Neuron (in vitro differentiated cells): Measurements from ENCODE around the gene MPV17.
"Not testable (repeated sequence)": the region's sequence is repeated elsewhere in the genome, so short reads cannot be mapped to it uniquely, and the experiment has no call there.

ENCODE experiments used
- H2AFZ ChIP-seq: one replicate; pipeline ENCODE4 v1.6.1; 2013; ENCODE audit warnings: low read depth, mild to moderate bottlenecking, inconsistent platforms, low read length, moderate library complexity
- H3K27me3 ChIP-seq: one replicate; pipeline ENCODE4 v1.6.1; 2013; ENCODE audit warnings: low read length; ENCODE audit not compliant: insufficient read depth
- H3K36me3 ChIP-seq: one replicate; pipeline ENCODE4 v1.6.1; 2013; ENCODE audit warnings: low read length; ENCODE audit not compliant: insufficient read depth
- H3K4me1 ChIP-seq: one replicate; pipeline ENCODE4 v1.6.1; 2013; ENCODE audit warnings: low read length; ENCODE audit not compliant: insufficient read depth
- H3K4me3 ChIP-seq: 2 replicates; pipeline ENCODE4 v1.5.1; 2013; ENCODE audit warnings: mild to moderate bottlenecking, low read length, moderate library complexity
- H3K9me3 ChIP-seq: one replicate; pipeline ENCODE4 v1.6.1; 2013; ENCODE audit warnings: low read length

The MPV17 gene

DNA sequence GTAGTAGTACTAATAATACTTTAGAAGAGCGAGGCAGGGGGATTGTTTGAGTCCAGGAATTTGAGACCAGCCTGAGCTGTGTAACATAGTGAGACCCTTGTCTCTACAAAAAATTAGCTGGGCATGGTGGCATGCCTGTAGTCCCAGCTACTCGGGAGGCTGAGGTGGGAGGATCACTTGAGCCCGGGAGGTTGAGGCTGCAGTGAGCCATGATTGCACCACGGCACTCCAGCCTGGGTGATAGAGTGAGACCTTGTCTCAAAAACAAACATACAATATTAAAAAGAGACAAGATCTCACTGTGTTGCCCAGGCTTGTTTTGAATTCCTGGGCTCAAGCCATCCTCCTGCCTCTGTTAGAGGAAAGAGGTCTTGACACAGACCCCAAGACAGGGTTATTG is 22.3 kb downstream of the MPV17 start:
- H3K4me1 ChIP-seq, H3K9me3 ChIP-seq: not testable (repeated sequence)

DNA sequence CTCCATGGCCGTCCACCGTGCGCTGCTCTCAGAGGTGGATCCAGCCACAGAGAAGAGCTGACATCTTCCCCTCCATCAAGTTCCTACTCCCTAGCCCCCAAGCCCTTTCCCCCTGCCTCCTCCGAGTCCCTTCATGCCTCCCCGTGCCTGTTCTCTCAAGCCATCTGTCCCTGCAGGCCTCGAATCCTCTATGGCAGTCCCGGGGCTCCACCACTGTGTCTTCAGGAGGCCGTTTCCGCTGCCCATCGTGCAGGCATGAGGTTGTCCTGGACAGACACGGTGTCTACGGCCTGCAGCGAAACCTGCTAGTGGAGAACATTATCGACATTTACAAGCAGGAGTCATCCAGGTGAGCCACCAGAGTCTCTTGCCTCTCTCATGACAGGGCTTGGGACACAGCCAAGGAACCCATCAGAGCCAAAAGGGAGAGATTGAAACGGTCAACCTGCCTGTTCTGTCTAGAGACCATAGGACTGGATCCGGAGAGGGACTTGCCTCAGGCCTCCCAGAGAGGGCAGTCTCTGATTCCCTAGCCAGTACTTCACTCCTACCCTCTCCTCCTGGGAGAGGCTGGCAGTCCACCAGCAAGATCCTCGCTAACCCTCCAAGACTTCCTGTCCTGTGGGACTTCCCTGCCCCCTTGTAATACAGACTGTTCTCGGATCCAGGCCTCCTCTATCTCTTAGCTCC is 24.4 kb downstream of the MPV17 start:
- Histone ChIP-seq H3K9me3 (no peaks in the 10 kb centered on the region), H2AFZ (no peak overlapping the region), H3K4me1 (no peaks in the 10 kb centered on the region), H3K27me3 (peaks cover 15% of the 10 kb centered on the region), H3K36me3 (no peaks in the 10 kb centered on the region), H3K4me3 (no peak overlapping the region)

More for the DNA sequence above, 22.3 kb downstream of the MPV17 start:
- not testable (repeated sequence) for H3K36me3 ChIP-seq, H2AFZ ChIP-seq, H3K4me3 ChIP-seq
- peaks cover 15% of the 10 kb centered on the region for H3K27me3 ChIP-seq

DNA sequence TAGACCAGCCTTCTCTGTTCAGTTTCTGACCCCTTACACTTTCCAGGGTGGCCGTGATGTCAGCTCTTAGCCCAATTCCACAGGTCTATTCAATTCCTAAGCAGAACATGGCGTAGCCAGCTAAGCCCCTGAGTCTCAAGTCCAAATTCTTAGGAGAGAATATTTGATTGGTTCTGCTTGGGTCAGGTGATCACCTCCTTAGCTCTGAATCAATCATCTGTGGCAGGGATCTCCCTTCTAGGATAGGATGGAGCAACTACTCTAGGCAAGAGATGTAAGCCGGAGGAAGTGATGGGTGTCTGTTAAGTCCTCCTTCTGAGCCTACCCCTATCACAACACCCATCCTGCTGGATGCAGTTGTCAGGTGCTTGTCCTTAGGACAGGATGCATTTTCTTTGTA is 25.7 kb downstream of the MPV17 start:
- Histone ChIP-seq H3K4me1 (peaks cover 7% of the 10 kb centered on the region), H3K4me3 (no peak overlapping the region), H2AFZ (no peak overlapping the region), H3K36me3 (no peaks in the 10 kb centered on the region), H3K27me3 (peaks cover 15% of the 10 kb centered on the region), H3K9me3 (no peaks in the 10 kb centered on the region)

DNA sequence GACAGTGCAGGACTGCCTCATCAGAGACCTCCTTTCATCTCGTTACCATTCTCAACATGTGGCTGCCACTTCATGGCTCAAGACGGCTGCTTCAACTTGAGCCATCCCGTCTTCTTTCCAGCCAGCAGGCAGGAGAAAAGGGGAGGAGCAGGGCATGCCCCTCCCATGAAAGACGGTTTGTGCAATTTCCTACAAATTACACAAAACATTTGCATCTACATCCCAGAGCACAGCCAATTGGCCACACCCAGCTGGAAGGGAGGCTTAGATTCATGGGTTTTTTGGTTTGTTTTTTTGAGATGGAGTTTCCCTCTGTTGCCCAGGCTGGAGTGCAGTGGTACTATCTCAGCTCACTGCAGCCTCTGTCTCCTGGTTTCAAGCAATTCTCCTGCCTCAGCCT is 26.4 kb downstream of the MPV17 start:
- H3K9me3 ChIP-seq, result no peaks in the 10 kb centered on the region
- H3K27me3 ChIP-seq, result peaks cover 23% of the 10 kb centered on the region
- H3K4me3 ChIP-seq, result no peak overlapping the region
- H3K4me1 ChIP-seq, result peaks cover 7% of the 10 kb centered on the region
- H3K36me3 ChIP-seq, result no peaks in the 10 kb centered on the region
- no peak overlapping the region for H2AFZ ChIP-seq

DNA sequence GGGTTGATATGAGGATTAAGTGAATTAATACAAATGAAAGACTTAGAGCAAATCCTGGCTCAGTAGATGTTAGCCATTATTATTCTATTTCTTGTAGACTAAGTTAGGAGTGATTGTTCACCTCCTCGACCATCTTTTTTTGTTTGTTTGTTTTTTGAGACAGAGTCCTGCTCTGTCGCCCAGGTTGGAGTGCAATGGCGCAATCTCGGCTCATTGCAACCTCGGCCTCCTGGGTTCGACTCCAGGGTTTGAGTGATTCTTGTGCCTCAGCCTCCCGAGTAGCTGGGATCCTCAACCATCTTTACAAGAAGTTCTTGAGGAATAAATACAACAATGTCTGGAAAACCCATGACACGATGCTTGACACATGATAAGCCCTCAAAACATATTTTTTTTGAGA is 28.0 kb downstream of the MPV17 start:
- peaks cover 34% of the 10 kb centered on the region for H3K27me3 ChIP-seq
- no peak overlapping the region for H2AFZ ChIP-seq
- H3K4me3 ChIP-seq, result no peak overlapping the region
- no peaks in the 10 kb centered on the region for H3K36me3 ChIP-seq
- no peaks in the 10 kb centered on the region for H3K9me3 ChIP-seq
- H3K4me1 ChIP-seq, result peaks cover 7% of the 10 kb centered on the region

DNA sequence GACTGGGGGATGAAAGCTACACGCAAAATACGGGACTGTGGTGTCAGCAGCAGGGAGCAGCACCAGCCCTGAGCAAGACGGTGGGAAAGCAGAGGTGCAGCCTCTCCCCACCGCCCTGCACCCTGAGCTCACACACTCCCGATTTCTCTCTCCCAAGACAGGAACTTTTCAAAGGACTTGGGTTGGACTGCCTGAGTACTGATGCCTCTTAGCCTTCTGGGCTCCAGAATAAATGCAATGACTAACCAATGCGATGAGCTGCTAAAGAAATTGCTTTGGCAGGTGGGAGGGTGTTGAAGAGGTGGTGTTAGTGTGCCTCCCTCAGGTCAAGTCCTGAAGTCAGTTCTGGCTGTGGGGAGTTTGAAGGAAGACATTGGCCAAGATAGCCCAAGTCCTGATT is 31.0 kb downstream of the MPV17 start:
- H3K9me3 ChIP-seq, result no peaks in the 10 kb centered on the region
- peaks cover 51% of the 10 kb centered on the region for H3K27me3 ChIP-seq
- H3K4me1 ChIP-seq, result peaks cover 7% of the 10 kb centered on the region
- no peak overlapping the region for H3K4me3 ChIP-seq
- H2AFZ ChIP-seq, result no peak overlapping the region
- no peaks in the 10 kb centered on the region for H3K36me3 ChIP-seq

DNA sequence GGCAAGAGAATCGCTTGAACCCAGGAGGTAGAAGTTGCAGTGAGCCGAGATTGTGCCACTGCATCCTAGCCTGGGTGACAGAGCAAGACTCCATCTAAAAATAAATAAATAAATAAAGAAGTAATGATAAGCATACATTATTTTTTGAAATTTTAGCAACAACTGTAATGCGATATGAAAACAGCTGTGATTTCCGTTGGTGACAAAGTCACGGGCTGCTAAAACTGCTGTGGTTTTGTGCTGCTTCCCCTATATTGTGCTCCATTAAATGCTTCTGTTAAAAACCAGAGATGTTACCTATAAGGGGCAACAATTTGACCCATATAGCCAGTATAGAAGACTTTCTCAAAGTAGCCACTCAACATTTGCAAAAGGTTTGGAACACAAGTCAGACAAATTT is 32.3 kb downstream of the MPV17 start:
- Histone ChIP-seq H3K36me3 (no peaks in the 10 kb centered on the region), H3K4me3 (no peak overlapping the region), H3K27me3 (peaks cover 51% of the 10 kb centered on the region), H3K9me3 (no peaks in the 10 kb centered on the region), H3K4me1 (peaks cover 7% of the 10 kb centered on the region), H2AFZ (no peak overlapping the region)

DNA sequence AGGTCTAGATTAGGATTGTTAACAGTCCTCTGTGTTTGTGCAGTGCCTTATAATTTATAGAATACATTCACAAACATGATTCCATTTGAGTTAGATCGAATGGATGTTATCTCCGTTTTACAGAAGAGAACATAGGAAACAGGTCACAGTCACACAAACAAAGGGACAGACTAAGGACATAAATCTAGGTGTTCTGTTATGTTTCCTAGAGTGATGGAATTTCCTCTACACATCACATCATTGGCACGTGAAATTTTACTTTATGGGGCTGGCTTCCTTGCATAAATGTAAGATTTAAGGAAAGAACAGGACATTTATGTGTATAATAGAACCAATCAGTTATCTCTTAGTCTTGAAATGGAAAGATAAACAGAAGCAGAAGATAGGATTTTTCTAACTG is 34.3 kb downstream of the MPV17 start:
- Histone ChIP-seq H3K27me3 (peaks cover 68% of the 10 kb centered on the region), H3K4me1 (peaks cover 7% of the 10 kb centered on the region), H3K36me3 (no peaks in the 10 kb centered on the region), H3K9me3 (no peaks in the 10 kb centered on the region), H3K4me3 (no peak overlapping the region), H2AFZ (no peak overlapping the region)

DNA sequence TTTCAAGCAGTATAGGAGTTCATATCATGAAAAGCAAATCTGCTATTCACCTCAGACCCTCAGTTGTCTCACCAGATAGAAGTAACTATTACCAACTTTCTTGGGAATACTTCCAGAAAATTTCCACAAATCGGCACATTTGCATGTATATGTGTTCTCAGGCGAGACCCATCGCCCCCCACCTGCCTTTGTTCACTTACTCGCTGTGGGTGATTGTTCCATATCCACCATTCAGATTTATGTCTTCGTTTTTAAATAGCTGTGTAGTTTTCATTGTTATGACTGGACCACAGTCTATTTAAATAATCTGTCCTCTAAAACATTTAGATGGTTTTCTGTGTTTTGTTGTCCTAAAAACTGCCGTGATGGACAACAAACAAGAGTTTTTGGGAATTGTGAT is 37.4 kb downstream of the MPV17 start:
- Histone ChIP-seq H2AFZ (no peak overlapping the region), H3K36me3 (no peaks in the 10 kb centered on the region), H3K9me3 (no peaks in the 10 kb centered on the region), H3K27me3 (peaks cover 80% of the 10 kb centered on the region), H3K4me1 (peaks cover 2% of the 10 kb centered on the region), H3K4me3 (no peak overlapping the region)

DNA sequence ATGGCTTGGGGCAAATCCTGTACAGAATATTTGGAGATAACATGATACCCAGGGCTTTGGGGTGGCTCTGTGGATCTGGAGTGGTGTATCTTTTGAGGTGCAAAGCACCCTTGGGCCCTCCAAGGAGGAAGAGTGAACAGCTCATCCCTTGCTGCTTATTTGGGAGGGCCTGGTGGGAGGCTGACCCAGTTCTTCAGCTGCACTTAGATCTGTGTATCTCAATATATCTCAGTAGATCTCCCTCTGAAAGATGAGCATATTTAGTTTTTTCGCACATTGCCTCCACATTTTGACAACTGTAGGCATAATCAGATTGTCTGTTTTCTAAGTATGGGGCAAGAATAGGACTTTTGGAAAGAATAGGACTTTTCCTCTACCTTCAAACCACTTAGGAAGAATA is 37.9 kb downstream of the MPV17 start:
- H3K27me3 ChIP-seq, result peaks cover 78% of the 10 kb centered on the region

DNA sequence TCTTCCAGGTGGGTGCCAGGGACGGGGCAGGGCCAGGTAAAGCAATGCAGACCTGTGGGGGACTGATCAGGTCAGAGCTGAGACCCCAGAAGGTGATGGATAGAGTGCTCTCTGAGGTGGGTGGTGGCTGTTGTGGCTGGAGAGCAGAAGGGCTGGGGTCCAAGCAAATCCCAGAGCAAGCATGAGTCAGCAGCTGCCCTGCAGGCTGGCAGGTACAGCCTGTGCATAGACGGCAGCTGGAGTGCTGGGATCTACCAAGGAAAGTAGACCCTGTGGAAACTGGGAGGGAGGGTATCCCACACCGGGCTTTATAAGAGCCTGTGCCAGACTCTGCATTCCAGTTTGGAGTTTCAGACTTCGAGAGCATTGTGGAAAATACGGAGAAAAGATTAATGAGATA is 40.0 kb downstream of the MPV17 start:
- Histone ChIP-seq H3K4me3 (no peak overlapping the region), H3K9me3 (no peaks in the 10 kb centered on the region), H3K36me3 (no peaks in the 10 kb centered on the region), H3K4me1 (peaks cover 2% of the 10 kb centered on the region), H2AFZ (no peak overlapping the region), H3K27me3 (peaks cover 68% of the 10 kb centered on the region)

More for the DNA sequence above, 37.9 kb downstream of the MPV17 start:
- H3K4me3 ChIP-seq, result no peak overlapping the region
- H3K36me3 ChIP-seq, result no peaks in the 10 kb centered on the region
- H3K4me1 ChIP-seq, result peaks cover 2% of the 10 kb centered on the region
- H3K9me3 ChIP-seq, result no peaks in the 10 kb centered on the region
- H2AFZ ChIP-seq, result no peak overlapping the region

DNA sequence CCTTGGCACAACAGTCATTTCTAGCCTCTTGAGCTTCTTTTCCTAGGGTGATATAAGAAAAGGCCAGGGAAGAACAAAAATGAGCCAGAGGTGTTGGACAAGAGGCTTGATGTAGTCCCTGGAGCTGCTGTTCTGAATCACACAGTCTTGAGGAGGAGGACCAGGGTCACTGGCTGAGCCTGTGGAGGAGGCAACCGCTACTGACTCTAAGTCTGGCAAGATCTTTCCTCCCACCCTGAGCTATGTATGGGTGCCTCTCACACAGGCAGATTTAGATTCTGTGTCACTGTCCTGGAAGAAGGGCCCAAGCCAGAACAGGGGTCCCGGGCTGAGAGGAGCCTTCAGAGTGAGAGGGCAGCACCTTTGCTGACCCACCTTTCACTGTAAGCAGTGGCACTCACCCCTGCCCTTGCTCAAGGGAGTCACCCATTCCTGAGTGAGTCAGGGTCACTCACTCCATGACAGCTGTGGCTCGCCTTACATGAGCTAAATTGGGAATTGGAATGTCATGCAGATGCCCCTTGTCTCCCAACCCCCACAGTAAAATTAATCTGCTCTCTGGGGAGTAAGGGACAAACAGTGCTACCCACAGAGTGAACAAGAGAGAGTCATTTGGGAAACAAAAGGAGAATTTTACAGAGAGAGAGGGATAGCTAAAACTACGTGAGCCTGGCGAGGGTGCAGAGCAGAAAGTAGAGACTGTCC is 40.9 kb downstream of the MPV17 start, which contains the start of gene TRIM54:
Gene TRIM54 (plus strand): TSS at position 575 of the 705 bp plus-strand sequence. CDS start 303 bp downstream, outside the sequence.
- H3K9me3 ChIP-seq, result no peaks in the 10 kb centered on the region
- H3K27me3 ChIP-seq, result peaks cover 64% of the 10 kb centered on the region
- no peak within 1 kb of the TSS for H3K4me3 ChIP-seq
- H2AFZ ChIP-seq, result no peak within 1 kb of the TSS
- H3K4me1 ChIP-seq, result peaks cover 2% of the 10 kb centered on the region
- H3K36me3 ChIP-seq, result no peaks in the 10 kb centered on the region

DNA sequence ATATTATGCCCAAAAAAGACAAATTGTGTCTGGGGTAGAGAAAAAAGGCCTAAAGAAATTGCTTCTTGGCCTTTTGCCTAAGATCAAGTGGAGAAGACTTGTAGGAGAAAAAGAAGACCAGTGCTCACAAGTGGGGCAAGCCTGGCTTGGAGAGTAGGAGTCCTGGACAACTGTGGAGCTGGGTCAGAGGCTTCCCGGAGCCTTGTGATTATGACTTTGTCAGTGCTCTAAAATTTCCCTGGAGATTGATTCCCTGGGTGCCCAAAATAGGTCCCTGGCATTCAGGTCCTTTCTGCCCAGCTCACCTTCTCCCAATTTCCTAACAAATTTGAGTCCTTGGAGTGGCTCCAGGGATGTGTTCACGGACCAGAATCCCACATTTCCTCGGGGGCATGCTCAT is 41.5 kb downstream of the MPV17 start:
- Histone ChIP-seq H3K4me1 (peaks cover 2% of the 10 kb centered on the region), H3K27me3 (peaks cover 61% of the 10 kb centered on the region)

More for the DNA sequence above, 41.5 kb downstream of the MPV17 start:
- Histone ChIP-seq H3K36me3 (no peaks in the 10 kb centered on the region), H2AFZ (no peak overlapping the region), H3K9me3 (no peaks in the 10 kb centered on the region), H3K4me3 (no peak overlapping the region)
